ENCODE data around the gene SH2B3.

SH2B3 gene

GRCh38 chr12:111418594-111418880 is 12.8 kb downstream of the SH2B3 start:
- Histone ChIP-seq H3K36me3 (ENCODE audit: insufficient read depth, low read length) (peaks cover 39% of the 10 kb centered on the region; the same call in 1 of the 2 replicates), H3K9me3 (ENCODE audit: insufficient read depth, low read depth, low read length) (no peaks in the 10 kb centered on the region), H2AFZ (ENCODE audit: low read length) (no peak overlapping the region), H3K79me2 (ENCODE audit: insufficient read depth, low read length) (peaks cover 88% of the 10 kb centered on the region), H3K4me1 (ENCODE audit: insufficient read depth, low read length, poor library complexity, severe bottlenecking) (peaks cover 16% of the 10 kb centered on the region), H3K9ac (ENCODE audit: low read depth, low read length, poor library complexity, severe bottlenecking) (no peak overlapping the region), H4K20me1 (ENCODE audit: insufficient read depth, low read length, poor library complexity, severe bottlenecking) (peaks cover 40% of the 10 kb centered on the region), H3F3A (ENCODE audit: low read depth) (no peaks in the 10 kb centered on the region), H3K4me3 (ENCODE audit: low read length, poor library complexity, severe bottlenecking) (no peak overlapping the region), H3K4me2 (ENCODE audit: low read depth, low read length, poor library complexity, severe bottlenecking) (no peak overlapping the region), H3K9me2 (replicated peaks; ENCODE audit: low read depth, low read length) (no peaks in the 10 kb centered on the region), H3K27me3 (ENCODE audit: insufficient read depth, low read length, poor library complexity, severe bottlenecking) (no peaks in the 10 kb centered on the region)
- TF ChIP-seq EZH2phosphoT487 (IDR thresholded peaks at IDR 0.05; ENCODE audit: borderline replicate concordance) (no peak), CTCF (conservative IDR thresholded peaks at IDR 0.05; ENCODE audit: low read length) (no peak)

GRCh38 chr12:111419784-111420183 is 14.1 kb downstream of the SH2B3 start:
- Histone ChIP-seq H3K27me3 (ENCODE audit: insufficient read depth, low read length, poor library complexity, severe bottlenecking) (no peaks in the 10 kb centered on the region), H3K79me2 (ENCODE audit: insufficient read depth, low read length) (peaks cover 86% of the 10 kb centered on the region), H3K36me3 (ENCODE audit: insufficient read depth, low read length) (peaks cover 39% of the 10 kb centered on the region; the same call in 1 of the 2 replicates)

GRCh38 chr12:111420494-111420893 is 14.8 kb downstream of the SH2B3 start:
- Histone ChIP-seq H3K9me2 (replicated peaks; ENCODE audit: low read depth, low read length) (no peaks in the 10 kb centered on the region), H3K4me2 (ENCODE audit: low read depth, low read length, poor library complexity, severe bottlenecking) (no peak overlapping the region), H3K9me3 (ENCODE audit: insufficient read depth, low read depth, low read length) (no peaks in the 10 kb centered on the region), H3K4me1 (ENCODE audit: insufficient read depth, low read length, poor library complexity, severe bottlenecking) (peaks cover 8% of the 10 kb centered on the region), H4K20me1 (ENCODE audit: insufficient read depth, low read length, poor library complexity, severe bottlenecking) (peaks cover 38% of the 10 kb centered on the region), H2AFZ (ENCODE audit: low read length) (no peak overlapping the region), H3K79me2 (ENCODE audit: insufficient read depth, low read length) (peaks cover 87% of the 10 kb centered on the region), H3K4me3 (ENCODE audit: low read length, poor library complexity, severe bottlenecking) (no peak overlapping the region), H3K9ac (ENCODE audit: low read depth, low read length, poor library complexity, severe bottlenecking) (no peak overlapping the region), H3K36me3 (ENCODE audit: insufficient read depth, low read length) (peaks cover 39% of the 10 kb centered on the region; the same call in 1 of the 2 replicates), H3K27me3 (ENCODE audit: insufficient read depth, low read length, poor library complexity, severe bottlenecking) (no peaks in the 10 kb centered on the region), H3F3A (ENCODE audit: low read depth) (no peaks in the 10 kb centered on the region)
- TF ChIP-seq EZH2phosphoT487 (IDR thresholded peaks at IDR 0.05; ENCODE audit: borderline replicate concordance) (no peak), CTCF (conservative IDR thresholded peaks at IDR 0.05; ENCODE audit: low read length) (no peak)

More at GRCh38 chr12:111419784-111420183, 14.1 kb downstream of the SH2B3 start:
- Histone ChIP-seq H3K9me2 (replicated peaks; ENCODE audit: low read depth, low read length) (no peaks in the 10 kb centered on the region), H3K9me3 (ENCODE audit: insufficient read depth, low read depth, low read length) (no peaks in the 10 kb centered on the region), H3K4me3 (ENCODE audit: low read length, poor library complexity, severe bottlenecking) (no peak overlapping the region), H3K4me2 (ENCODE audit: low read depth, low read length, poor library complexity, severe bottlenecking) (no peak overlapping the region), H2AFZ (ENCODE audit: low read length) (no peak overlapping the region), H3K4me1 (ENCODE audit: insufficient read depth, low read length, poor library complexity, severe bottlenecking) (peaks cover 6% of the 10 kb centered on the region), H4K20me1 (ENCODE audit: insufficient read depth, low read length, poor library complexity, severe bottlenecking) (peaks cover 36% of the 10 kb centered on the region), H3K9ac (ENCODE audit: low read depth, low read length, poor library complexity, severe bottlenecking) (no peak overlapping the region), H3F3A (ENCODE audit: low read depth) (no peaks in the 10 kb centered on the region)
- TF ChIP-seq CTCF (conservative IDR thresholded peaks at IDR 0.05; ENCODE audit: low read length) (no peak), EZH2phosphoT487 (IDR thresholded peaks at IDR 0.05; ENCODE audit: borderline replicate concordance) (no peak)
